Stimulated activated CD8-positive, alpha-beta memory T cell treated with anti-CD3 and anti-CD28 coated beads, Interleukin-12 subunit alpha, Interleukin-12 subunit beta, amount 100 ng/mL, for 24 hours (primary cell): ENCODE data around the gene SLC38A3.
A peak's percentile ranks its signal among the peaks of the same experiment; 100 is the strongest.
"Not testable (repeated sequence)": the region's sequence is repeated elsewhere in the genome, so short reads cannot be mapped to it uniquely, and the experiment has no call there.

Source experiments
- DNase-seq: peaks from one replicate; pipeline ENCODE4 v3.0.0-alpha.2; 2020; ENCODE audit errors: extremely low read depth

Gene SLC38A3

GRCh38 chr3:50231581-50231980, 26.5 kb downstream of the SLC38A3 start:
- DNase-seq, result no peak

GRCh38 chr3:50232303-50232702, 27.2 kb downstream of the SLC38A3 start:
- DNase-seq, result no peak

DNA sequence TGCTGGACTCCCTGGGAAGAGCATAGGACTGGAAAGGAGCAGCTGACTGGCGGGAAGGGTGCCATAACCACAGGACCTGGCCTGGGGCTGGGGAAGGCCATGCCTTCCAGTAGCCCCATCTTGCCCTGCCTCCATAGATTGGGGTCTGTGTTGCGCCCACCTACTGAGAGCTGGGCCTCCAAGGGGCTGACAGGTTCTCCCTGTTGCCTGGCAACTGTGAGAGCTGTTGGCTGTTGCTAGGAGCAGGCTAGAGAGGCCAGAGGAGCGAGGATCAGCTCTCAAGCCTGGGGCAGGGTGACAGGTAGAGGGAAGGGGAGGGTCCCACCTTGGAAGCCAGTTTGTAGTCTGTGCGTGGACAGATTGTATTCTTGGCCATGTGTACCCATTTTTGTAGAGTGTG, 28.1 kb downstream of the SLC38A3 start:
- no peak for DNase-seq

DNA sequence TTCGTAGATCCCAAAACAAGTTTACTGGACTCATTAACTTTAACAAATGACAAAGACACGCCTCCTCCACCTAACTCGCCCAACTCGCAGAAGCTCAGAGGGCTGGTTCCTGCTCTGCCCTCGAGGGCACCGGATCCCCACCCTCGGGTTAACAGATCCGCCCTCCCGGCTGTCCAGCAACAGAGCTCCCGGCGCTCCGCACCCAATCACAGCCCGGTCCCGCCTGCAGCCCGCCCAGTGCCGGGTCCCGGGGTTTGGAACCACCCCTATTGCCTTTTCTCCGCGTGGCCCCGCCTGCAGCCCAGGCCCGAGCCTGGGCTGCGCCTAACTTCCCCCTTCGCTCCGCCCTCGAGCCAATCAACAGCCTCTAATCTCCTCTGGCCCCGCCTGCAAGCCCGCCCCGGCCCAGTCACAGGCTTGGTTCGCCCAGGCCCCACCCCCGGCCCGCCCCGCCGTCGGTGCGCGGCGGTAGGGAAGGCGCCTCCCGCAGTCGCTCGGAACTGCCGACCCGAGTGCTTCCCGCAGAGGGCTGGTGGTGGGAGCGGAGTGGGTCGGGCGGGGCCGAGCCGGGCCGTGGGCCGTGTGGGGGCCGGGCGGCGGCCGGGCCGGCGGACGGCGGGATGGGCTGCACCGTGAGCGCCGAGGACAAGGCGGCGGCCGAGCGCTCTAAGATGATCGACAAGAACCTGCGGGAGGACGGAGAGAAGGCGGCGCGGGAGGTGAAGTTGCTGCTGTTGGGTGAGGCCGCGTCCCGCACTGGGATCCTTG, 30.8 kb downstream of the SLC38A3 start, which contains the start of gene GNAI2:
TSS of gene GNAI2 (plus strand) at position 489 of the 768 bp plus-strand sequence. CDS start at position 621, 132 bp downstream.
- DNase-seq, result peak; percentile 96

GRCh38 chr3:50236484-50237132, 31.5 kb downstream of the SLC38A3 start:
- no peak for DNase-seq

GRCh38 chr3:50237133-50237651, 32.1 kb downstream of the SLC38A3 start:
- no peak for DNase-seq

GRCh38 chr3:50237754-50238548, 32.9 kb downstream of the SLC38A3 start:
- DNase-seq, result peak; percentile 71

DNA sequence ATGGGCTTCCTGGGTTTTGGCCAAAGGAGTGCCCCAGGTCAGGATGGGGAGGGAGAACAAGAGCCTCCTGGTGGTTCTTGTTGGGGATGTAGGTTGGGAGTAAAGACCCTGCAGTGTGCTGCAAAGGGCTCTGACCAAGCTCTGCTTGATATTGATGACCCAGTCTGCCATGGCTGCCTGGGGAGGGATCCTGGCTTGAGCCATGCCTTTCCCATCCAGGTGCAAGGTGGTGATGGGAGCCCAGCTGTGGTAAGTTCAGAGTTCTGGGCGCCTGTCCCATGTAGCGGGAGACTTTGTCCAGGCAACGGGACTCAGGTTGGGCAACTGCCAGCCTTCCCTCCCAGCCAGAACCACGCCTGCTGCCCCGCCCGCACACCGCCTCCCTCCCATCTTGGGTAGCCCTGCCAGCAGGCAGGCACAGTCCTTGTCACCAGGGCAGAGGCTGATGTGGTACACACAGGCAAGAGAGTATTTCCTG, 33.5 kb downstream of the SLC38A3 start:
- DNase-seq, result no peak

DNA sequence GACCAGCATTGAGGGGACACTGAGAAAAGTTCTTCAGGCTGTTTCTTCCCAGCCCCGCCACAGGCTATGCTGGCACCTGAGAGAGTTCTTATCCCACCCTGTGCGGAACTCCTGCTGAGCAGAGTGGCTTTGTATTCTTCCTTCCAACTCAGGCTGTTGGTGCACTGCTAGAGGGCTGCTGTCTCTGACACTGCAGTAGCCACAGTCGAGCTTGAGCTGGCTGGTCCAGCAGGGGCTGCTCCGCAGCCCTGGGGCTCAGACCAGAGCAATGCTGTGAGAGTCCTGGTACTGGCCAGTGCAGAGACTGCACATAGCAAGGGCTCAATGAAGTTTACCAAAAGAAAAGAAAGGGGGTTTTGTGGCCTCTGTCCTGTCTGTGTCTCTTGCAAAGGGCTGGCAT, 34.6 kb downstream of the SLC38A3 start:
- DNase-seq, result no peak

- no peak for DNase-seq
Measured at GRCh38 chr3:50241163-50241562, 36.1 kb downstream of the SLC38A3 start.

DNA sequence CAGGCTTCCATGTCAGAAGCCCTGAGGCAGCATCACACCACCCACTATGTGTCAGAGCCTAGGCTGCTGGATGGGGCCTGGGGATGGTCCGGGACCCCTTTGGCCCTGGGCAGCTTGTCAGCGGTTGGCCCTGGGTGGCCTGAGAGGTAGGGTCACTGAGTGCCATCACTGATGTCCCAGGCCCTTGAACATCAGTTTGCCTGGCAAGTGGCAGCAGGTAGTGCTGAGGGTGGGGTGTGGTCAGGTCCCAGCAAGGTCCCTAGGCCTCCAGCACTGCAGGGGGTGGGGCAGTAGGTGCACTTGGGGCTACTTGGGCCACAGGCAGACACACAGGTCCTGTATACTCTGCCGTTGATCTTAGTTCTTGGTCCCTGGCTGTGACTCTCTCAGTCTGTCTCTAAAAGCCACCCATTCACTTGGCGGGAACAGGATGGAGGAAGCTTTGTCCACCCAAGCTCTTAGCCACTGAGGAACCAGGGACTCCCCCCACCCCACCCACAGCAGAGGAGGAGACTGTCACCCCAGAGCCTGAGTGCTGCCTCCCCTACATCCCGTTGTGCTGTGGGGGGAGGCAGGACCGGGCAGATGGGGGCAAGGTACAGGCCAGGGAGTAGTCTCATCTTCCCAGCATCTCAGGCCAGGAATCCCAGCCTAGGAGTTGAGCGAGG, 36.8 kb downstream of the SLC38A3 start:
- no peak for DNase-seq

DNA sequence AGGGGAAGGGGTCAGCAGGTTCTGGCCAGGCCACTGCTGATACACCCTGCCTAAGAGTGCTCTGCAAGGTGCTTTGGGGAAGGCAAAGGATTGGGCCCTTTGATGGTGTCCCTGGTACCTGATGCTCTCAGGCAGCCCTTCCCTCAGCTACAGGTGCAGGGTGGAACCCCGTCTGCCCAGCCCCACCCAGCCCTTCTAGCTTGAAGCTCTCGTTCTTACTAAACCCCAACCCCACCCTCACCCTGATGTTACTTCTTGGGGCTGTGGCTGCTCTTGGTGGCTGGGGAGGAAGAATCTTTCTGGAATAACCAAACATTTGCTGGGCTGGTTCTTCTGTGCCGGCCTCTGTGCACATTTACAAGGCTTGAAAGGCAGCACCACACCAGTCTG, 37.3 kb downstream of the SLC38A3 start:
- DNase-seq, result no peak

GRCh38 chr3:50242851-50243542, 37.9 kb downstream of the SLC38A3 start:
- no peak for DNase-seq

DNA sequence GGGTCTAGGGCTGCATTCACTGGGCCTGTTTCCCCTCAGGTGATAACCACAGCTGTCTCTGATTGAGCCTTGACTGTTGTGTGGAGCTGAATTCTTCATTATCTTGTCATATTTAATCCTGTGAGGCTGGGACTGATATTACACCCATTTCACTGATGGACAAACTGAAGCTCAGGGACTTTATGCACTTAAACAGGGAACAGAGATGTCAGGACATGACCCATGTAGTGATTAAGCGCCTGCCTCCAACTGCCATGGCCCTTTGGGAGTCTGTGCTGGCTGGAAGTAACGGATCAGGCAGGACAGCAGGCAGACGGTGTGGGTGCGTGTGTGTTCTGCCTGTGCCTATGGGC, 38.4 kb downstream of the SLC38A3 start:
- no peak for DNase-seq

GRCh38 chr3:50244813-50245212, 39.7 kb downstream of the SLC38A3 start:
- DNase-seq, result not testable (repeated sequence)

DNA sequence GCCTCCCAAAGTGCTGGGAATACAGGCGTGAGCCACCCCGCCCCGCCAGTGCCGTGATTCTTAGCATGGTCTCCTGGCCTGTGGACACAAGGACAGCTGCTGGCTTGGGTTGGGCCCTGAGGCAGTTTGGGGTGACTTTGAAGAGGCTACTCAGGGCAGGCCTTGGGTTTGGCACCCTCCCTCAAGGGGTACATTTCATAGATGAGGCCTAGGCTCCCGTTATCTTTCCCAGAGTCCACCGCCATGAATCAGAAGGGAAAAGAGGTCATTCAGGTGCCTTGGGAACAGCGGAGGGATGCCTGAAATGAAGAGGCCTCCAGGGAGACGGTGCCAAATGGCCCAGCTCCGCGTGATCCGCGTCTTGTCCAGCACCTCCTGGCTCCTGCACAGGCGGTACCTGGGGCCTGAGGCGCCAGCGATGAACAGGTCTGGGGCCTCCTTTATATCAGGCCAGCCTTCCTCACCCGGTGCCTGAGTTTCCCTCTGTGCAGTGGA, 40.2 kb downstream of the SLC38A3 start:
- no peak for DNase-seq

DNA sequence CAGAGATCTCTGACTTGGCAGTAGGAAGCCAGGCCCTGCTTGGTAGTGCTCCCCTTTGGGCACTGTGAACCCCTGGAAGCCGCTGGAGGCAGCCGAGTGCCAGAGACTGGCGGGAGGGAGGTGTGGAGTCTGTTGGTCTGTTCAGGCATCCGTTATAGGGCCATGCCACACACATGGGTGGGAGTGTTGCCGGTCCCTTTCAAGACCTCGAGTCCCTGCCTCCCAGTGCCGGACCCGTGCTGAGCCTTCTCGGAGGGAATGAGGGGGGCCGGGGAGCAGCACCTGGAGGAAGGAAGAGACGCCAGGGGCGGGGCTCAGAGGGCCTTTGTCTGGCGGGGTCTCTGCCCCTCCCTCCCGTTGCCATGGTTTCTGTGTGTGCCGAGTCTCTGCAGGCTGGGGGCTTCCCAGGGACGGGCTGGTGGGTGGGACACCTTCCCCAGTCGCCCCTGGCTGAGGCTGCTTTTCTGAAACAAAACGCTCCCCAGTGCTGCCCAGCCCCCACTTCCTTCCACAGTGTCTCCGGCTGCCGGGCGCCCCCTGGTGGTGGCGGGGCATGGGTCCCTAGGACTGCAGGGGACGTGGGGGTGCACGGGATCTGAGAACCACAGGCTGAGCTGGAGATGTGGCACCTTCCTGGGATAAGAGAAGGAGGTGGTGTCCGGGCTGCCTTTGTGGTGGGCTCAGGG, 40.9 kb downstream of the SLC38A3 start:
- peak; percentile 83 for DNase-seq

- DNase-seq, result peak; percentile 69
Measured at GRCh38 chr3:50246517-50246954, 41.5 kb downstream of the SLC38A3 start.

DNA sequence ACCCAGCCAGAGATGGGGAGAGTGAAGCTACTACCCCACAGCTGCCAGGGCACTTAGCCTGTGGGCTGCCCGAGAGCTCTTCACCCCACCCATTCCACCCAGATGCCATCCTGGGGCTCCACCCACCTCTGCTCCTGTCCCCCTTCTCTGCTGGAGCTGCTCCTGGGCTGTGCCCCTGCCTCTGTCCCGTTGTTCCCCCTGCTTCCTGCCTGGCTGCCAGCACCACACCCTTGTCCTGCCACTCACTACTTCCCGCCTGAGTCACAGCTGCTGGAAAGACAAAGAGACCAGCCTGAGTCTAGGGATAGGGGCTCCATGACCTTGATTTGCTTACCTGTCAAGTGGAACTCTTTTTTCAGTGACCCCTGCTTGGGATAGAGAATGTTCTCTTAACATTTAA, 43.3 kb downstream of the SLC38A3 start:
- no peak for DNase-seq

DNA sequence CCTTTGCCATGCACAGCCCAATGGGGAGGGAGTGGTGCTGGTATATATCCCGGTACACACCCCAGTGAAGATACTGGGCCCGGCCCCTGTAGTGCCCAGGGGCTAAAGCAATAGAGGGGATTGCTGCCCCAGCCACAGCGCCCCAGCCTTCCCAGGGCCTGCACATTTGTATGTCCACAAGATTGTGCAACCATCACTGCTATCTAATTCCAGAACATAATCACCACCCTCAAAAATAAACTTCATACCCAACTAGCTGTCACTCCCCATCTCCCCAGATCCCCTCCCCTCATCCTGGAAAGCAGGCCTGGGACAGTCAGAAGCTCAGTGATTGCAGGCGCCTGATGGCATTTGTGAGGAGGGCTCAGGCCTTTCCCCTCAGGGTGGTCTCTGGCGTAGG, 44.4 kb downstream of the SLC38A3 start:
- DNase-seq, result no peak
